IgD-negative memory B cell (primary cell): ENCODE measurements around the gene SCAMP5. TPM values are rescaled to one million over a fixed set of nuclear protein-coding genes. Genes with fewer than 3 reads are reported as not detected.

Source experiments
- H3K27ac Mint-ChIP-seq, 3 donors: one replicate each; pipeline ENCODE4 v1.8.0; 2020 to 2022; ENCODE audit warnings: mild to moderate bottlenecking in 3 of 3, mixed read lengths in 3 of 3, moderate library complexity in 1 of 3
- H3K27me3 Mint-ChIP-seq: one replicate; pipeline ENCODE4 v1.8.0; 2021; ENCODE audit warnings: mixed read lengths
- H3K36me3 Mint-ChIP-seq: one replicate; pipeline ENCODE4 v1.8.0; 2020; ENCODE audit warnings: mild to moderate bottlenecking, mixed read lengths
- H3K4me1 Mint-ChIP-seq, 3 donors: one replicate each; pipeline ENCODE4 v1.8.0; 2020 to 2022; ENCODE audit warnings: mixed read lengths in 3 of 3, mild to moderate bottlenecking in 1 of 3
- H3K4me3 Mint-ChIP-seq, 4 donors: one replicate each; pipeline ENCODE4 v1.8.0; 2020 to 2022; ENCODE audit warnings: mild to moderate bottlenecking in 4 of 4, mixed read lengths in 4 of 4, moderate library complexity in 3 of 4
- H3K9me3 Mint-ChIP-seq, 3 donors: one replicate each; pipeline ENCODE4 v1.8.0; 2020 to 2021; ENCODE audit warnings: mixed read lengths in 3 of 3, mild to moderate bottlenecking in 1 of 3
- polyA plus RNA-seq: library from polyadenylated mRNA; unstranded; fragments of 300-500 nt; fragmentation: Illumina TruSeq; gene quantifications from one replicate; pipeline ENCODE4 v1.2.3, GENCODE V29; 2021

The SCAMP5 gene
- polyA plus RNA-seq, 1 donor from 2014 or later = 0.24 TPM

- no peaks in the 10 kb centered on the region for H3K27me3 Mint-ChIP-seq
- H3K4me1 Mint-ChIP-seq = peaks cover 0 to 4% (median 2%) of the 10 kb centered on the region in 3 donors
- H3K4me3 Mint-ChIP-seq = no peak overlapping the region
- H3K36me3 Mint-ChIP-seq = peaks cover 7% of the 10 kb centered on the region
- H3K27ac Mint-ChIP-seq = no peak overlapping the region
- no peaks in the 10 kb centered on the region for H3K9me3 Mint-ChIP-seq
Measured at GRCh38 chr15:75054172-75054897, 59.0 kb downstream of the SCAMP5 start.

DNA sequence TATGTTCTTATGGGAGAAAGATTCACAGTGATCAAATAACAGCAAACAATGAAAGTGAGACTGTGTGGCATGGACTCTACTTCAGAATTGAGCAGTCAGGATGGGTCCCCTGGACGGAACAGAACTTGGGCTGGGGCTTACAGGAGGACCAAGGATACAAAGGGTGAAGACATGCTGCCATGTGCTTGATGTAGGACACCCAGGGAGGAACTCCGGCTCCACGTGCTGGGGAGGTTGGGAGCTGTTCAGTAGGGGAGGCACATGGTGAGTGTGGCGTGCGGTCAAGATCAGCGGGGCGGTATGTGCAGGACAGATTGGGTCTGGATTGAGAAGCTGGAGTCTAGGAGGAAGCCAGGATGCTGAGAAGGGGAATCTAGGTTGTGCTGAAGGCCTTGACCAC lies 60.7 kb downstream of the SCAMP5 start:
- Mint-ChIP-seq H3K4me1 (peaks cover 1 to 4% (median 2%) of the 10 kb centered on the region in 3 donors), H3K9me3 (no peaks in the 10 kb centered on the region), H3K27me3 (no peaks in the 10 kb centered on the region), H3K4me3 (no peak overlapping the region), H3K36me3 (peaks cover 7% of the 10 kb centered on the region), H3K27ac (peak overlapping the region in 1 of 3 donors; percentile 46)

GRCh38 chr15:75058127-75058905 lies 63.0 kb downstream of the SCAMP5 start:
- peaks cover 6% of the 10 kb centered on the region for H3K36me3 Mint-ChIP-seq
- H3K9me3 Mint-ChIP-seq = no peaks in the 10 kb centered on the region

GRCh38 chr15:75059607-75060006 lies 64.2 kb downstream of the SCAMP5 start:
- Mint-ChIP-seq H3K27ac (no peak overlapping the region), H3K27me3 (no peaks in the 10 kb centered on the region), H3K9me3 (no peaks in the 10 kb centered on the region)

More at GRCh38 chr15:75058127-75058905, 63.0 kb downstream of the SCAMP5 start:
- Mint-ChIP-seq H3K27ac (no peak overlapping the region), H3K4me3 (no peak overlapping the region), H3K27me3 (no peaks in the 10 kb centered on the region), H3K4me1 (peaks cover 4 to 6% (median 5%) of the 10 kb centered on the region in 3 donors)

GRCh38 chr15:75061272-75061671 lies 65.9 kb downstream of the SCAMP5 start:
- no peak overlapping the region for H3K4me3 Mint-ChIP-seq
- H3K27ac Mint-ChIP-seq = no peak overlapping the region
- peaks cover 7 to 13% (median 9%) of the 10 kb centered on the region in 3 donors for H3K4me1 Mint-ChIP-seq
- H3K27me3 Mint-ChIP-seq = no peaks in the 10 kb centered on the region
- peaks cover 0 to 3% (median 0%) of the 10 kb centered on the region in 3 donors for H3K9me3 Mint-ChIP-seq
- H3K36me3 Mint-ChIP-seq = peaks cover 2% of the 10 kb centered on the region

More at GRCh38 chr15:75059607-75060006, 64.2 kb downstream of the SCAMP5 start:
- H3K36me3 Mint-ChIP-seq = peaks cover 2% of the 10 kb centered on the region
- peaks cover 0 to 6% (median 5%) of the 10 kb centered on the region in 3 donors for H3K4me1 Mint-ChIP-seq
- no peak overlapping the region for H3K4me3 Mint-ChIP-seq

DNA sequence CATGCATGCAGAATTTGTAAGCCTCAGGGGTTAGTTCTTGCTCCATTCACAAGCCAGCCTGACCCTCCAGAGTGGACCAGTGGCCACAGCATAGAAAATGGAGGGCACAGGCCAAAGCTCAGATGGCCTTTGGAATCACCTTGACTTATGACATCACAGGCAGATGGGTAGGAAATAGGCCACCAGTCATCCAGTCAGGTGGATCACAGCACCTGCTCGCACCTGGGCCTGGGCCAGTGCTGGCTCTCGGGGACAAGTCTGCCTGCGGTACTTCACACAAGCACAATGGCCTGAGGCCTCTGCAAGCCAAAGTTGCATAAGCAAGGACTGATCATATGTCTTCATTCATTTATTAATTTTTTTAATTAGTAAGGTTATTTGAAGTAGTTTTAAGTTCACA lies 67.3 kb downstream of the SCAMP5 start:
- Mint-ChIP-seq H3K4me3 (no peak overlapping the region), H3K4me1 (peaks cover 12 to 22% (median 14%) of the 10 kb centered on the region in 3 donors), H3K36me3 (peaks cover 2% of the 10 kb centered on the region), H3K27ac (no peak overlapping the region), H3K9me3 (peaks cover 0 to 9% (median 0%) of the 10 kb centered on the region in 3 donors), H3K27me3 (no peaks in the 10 kb centered on the region)

- Mint-ChIP-seq H3K9me3 (peaks cover 0 to 9% (median 0%) of the 10 kb centered on the region in 3 donors), H3K4me1 (peaks cover 14 to 24% (median 15%) of the 10 kb centered on the region in 3 donors), H3K4me3 (no peak overlapping the region), H3K36me3 (no peaks in the 10 kb centered on the region), H3K27ac (no peak overlapping the region), H3K27me3 (no peaks in the 10 kb centered on the region)
Measured at GRCh38 chr15:75063338-75063737, 68.0 kb downstream of the SCAMP5 start.

- H3K36me3 Mint-ChIP-seq = no peaks in the 10 kb centered on the region
- peaks cover 0 to 9% (median 0%) of the 10 kb centered on the region in 3 donors for H3K9me3 Mint-ChIP-seq
- peaks cover 14 to 29% (median 19%) of the 10 kb centered on the region in 3 donors for H3K4me1 Mint-ChIP-seq
- no peaks in the 10 kb centered on the region for H3K27me3 Mint-ChIP-seq
- H3K27ac Mint-ChIP-seq = no peak overlapping the region
- no peak overlapping the region for H3K4me3 Mint-ChIP-seq
Measured at GRCh38 chr15:75063889-75064288, 68.5 kb downstream of the SCAMP5 start.

DNA sequence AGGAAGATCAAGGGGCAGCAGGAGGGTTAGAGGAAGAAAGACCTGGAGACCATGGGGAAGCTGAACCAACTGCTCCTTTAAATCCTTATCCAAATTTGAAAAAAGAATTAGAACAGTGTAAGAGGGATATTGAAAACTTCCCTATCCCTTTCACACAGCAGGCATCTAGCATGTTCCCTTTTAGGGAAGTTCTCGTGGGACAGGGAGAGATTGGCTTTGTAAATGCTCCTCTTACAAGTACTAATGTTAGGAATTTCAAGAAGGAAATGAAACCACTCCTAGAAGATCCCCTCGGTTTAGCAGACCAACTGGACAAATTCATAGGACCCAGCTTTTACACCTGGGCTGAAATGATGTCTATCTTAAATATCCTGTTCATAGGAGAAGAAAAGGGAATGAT lies 69.5 kb downstream of the SCAMP5 start:
- no peak overlapping the region for H3K27ac Mint-ChIP-seq
- H3K4me3 Mint-ChIP-seq = no peak overlapping the region
- H3K9me3 Mint-ChIP-seq = peaks cover 0 to 9% (median 0%) of the 10 kb centered on the region in 3 donors
- H3K4me1 Mint-ChIP-seq = peaks cover 20 to 39% (median 29%) of the 10 kb centered on the region in 3 donors
- H3K36me3 Mint-ChIP-seq = peaks cover 4% of the 10 kb centered on the region
- H3K27me3 Mint-ChIP-seq = no peaks in the 10 kb centered on the region

- Mint-ChIP-seq H3K27me3 (no peaks in the 10 kb centered on the region), H3K4me1 (peaks cover 20 to 45% (median 32%) of the 10 kb centered on the region in 3 donors), H3K36me3 (peaks cover 4% of the 10 kb centered on the region), H3K9me3 (peaks cover 0 to 9% (median 0%) of the 10 kb centered on the region in 3 donors), H3K27ac (peak overlapping the region in 2 of 3 donors; percentile 83 to 85), H3K4me3 (peak overlapping the region in 2 of 4 donors; percentile 41 to 47)
Measured at GRCh38 chr15:75065467-75065850, 70.1 kb downstream of the SCAMP5 start.

DNA sequence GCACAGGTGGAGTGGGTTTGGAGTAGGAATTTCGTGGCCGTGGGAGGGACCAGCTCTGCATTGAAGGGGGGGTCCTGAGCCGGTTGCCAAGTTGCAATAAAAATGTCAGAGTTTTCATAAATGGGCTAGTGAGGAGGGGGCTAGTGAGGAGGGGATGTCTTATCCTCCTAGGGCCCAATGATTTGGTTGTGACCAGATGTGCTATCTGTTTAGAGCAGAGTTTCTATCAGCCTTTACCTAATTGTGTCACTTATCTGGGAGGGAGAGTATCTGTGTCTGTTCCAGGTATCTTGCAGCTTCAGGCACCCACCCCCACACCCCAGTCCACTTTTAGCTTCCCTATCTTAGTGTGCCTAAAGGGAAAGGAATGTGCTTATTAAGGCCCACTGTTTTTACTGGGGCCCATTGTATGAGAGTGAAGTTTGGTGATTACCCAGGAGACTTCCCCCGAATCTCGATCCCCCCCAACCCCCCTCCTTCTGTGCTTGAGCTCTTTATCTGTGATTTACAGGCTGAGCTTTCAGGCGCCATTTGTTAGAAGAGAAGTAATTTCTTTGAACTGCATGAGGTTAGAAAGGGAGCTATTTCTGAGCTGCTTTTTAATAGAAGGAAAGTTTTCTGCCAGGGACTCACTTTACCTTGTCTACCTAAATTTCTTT lies 70.6 kb downstream of the SCAMP5 start:
- Mint-ChIP-seq H3K36me3 (peaks cover 4% of the 10 kb centered on the region), H3K27ac (peak overlapping the region in 1 of 3 donors; percentile 85), H3K4me1 (peaks cover 20 to 46% (median 32%) of the 10 kb centered on the region in 3 donors), H3K9me3 (peaks cover 0 to 9% (median 0%) of the 10 kb centered on the region in 3 donors), H3K27me3 (no peaks in the 10 kb centered on the region), H3K4me3 (peak overlapping the region in 1 of 4 donors; percentile 41)

DNA sequence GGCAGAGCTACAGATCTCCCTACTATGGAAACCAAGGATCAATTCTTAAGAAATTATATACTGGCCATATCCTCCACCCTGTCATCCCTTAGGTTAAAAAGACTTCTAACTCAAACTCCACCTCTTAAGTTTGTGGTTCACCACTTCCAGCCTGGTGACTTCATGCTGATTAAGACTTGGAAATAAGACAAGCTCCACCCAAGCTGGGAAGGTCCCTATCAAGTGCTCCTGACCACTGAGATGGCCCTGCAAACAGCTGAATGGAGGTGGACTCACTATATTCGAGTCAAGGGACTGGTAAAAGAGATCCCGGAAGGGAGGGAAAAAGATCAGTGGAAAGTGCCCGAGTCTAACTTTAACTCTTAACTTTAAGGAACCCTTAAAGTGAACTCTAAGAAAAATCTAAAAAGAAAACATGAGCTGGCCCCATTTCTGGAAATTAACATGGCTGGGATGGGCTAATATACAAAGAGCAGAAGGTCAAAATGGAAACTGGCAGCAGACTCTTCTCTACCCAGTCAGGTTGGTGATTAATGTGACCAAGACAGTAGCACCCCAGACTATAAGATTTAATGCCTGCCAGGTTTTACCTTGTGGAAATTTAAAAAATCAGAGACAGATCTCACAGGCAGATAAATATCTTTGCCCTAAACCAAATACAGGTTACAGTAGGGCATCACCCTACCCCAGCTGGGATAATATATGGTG lies 71.9 kb downstream of the SCAMP5 start:
- Mint-ChIP-seq H3K4me3 (peak overlapping the region in 1 of 4 donors; percentile 82), H3K4me1 (peaks cover 31 to 49% (median 35%) of the 10 kb centered on the region in 3 donors), H3K36me3 (peaks cover 4% of the 10 kb centered on the region), H3K27me3 (no peaks in the 10 kb centered on the region), H3K27ac (peak overlapping the region in 1 of 3 donors; percentile 45), H3K9me3 (peaks cover 0 to 9% (median 0%) of the 10 kb centered on the region in 3 donors)

GRCh38 chr15:75068748-75069147 lies 73.4 kb downstream of the SCAMP5 start:
- Mint-ChIP-seq H3K9me3 (peaks cover 0 to 11% (median 0%) of the 10 kb centered on the region in 3 donors), H3K4me3 (peak overlapping the region in 2 of 4 donors; percentile 82 to 84), H3K27ac (peak overlapping the region in 2 of 3 donors; percentile 53 to 93), H3K4me1 (peaks cover 36 to 56% (median 41%) of the 10 kb centered on the region in 3 donors), H3K36me3 (peaks cover 4% of the 10 kb centered on the region), H3K27me3 (no peaks in the 10 kb centered on the region)

GRCh38 chr15:75069301-75069925 lies 74.0 kb downstream of the SCAMP5 start:
- Mint-ChIP-seq H3K36me3 (peaks cover 4% of the 10 kb centered on the region), H3K4me1 (peaks cover 36 to 56% (median 41%) of the 10 kb centered on the region in 3 donors), H3K9me3 (peaks cover 0 to 11% (median 0%) of the 10 kb centered on the region in 3 donors), H3K27me3 (no peaks in the 10 kb centered on the region), H3K27ac (peak overlapping the region; percentile 22 to 93 (median 89)), H3K4me3 (peak overlapping the region in 3 of 4 donors; percentile 21 to 87 (median 84))
